IPS-20b (cell line): ENCODE results near the gene SPTB.

Source experiments
- H3K27ac ChIP-seq: one replicate; pipeline ENCODE4 v1.5.1; 2013; ENCODE audit warnings: low read length
- H3K27me3 ChIP-seq: 2 replicates; pipeline ENCODE4 v1.6.1; 2013; ENCODE audit warnings: mild to moderate bottlenecking, low read length, inconsistent platforms; ENCODE audit not compliant: insufficient read depth
- H3K36me3 ChIP-seq: 2 replicates; pipeline ENCODE4 v1.6.1; 2013; ENCODE audit warnings: low read depth, mild to moderate bottlenecking, inconsistent platforms, low read length, moderate library complexity; ENCODE audit not compliant: insufficient read depth
- H3K4me1 ChIP-seq: 2 replicates; pipeline ENCODE4 v1.6.1; 2013; ENCODE audit warnings: mild to moderate bottlenecking, control low read depth, inconsistent platforms, low read length, moderate library complexity; ENCODE audit not compliant: insufficient read depth
- H3K4me3 ChIP-seq: 2 replicates; pipeline ENCODE4 v1.5.1; 2013; ENCODE audit warnings: mild to moderate bottlenecking, low read length, inconsistent platforms
- H3K9ac ChIP-seq: 2 replicates; pipeline ENCODE4 v1.6.1; 2013; ENCODE audit warnings: low read depth, mild to moderate bottlenecking, inconsistent platforms, low read length, moderate library complexity
- H3K9me3 ChIP-seq: 2 replicates; pipeline ENCODE4 v1.6.1; 2013; ENCODE audit warnings: mild to moderate bottlenecking, low read depth, low read length, inconsistent platforms; ENCODE audit not compliant: insufficient read depth

Gene SPTB

DNA sequence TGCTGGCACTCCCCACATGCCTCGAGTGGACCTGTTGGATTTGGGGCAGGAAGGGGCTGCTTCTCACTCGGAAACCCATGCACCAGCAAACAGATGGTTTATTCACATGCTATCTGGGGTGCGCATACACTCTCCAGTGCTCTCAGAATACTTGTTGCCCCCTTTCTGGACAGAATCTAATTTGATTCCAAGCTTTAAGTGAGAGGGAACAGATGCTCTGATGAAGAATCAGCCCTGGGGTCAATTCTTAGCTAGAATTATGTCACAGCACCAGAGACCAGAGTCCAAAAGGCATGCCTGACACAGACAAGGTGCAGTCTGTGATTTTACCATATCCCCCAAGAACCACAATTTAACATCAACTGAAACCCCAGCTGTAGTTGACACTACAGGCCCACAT, 83.8 kb downstream of the SPTB start:
- no peak overlapping the region for H3K4me3 ChIP-seq
- H3K36me3 ChIP-seq = no peaks in the 10 kb centered on the region
- H3K27me3 ChIP-seq = no peaks in the 10 kb centered on the region

DNA sequence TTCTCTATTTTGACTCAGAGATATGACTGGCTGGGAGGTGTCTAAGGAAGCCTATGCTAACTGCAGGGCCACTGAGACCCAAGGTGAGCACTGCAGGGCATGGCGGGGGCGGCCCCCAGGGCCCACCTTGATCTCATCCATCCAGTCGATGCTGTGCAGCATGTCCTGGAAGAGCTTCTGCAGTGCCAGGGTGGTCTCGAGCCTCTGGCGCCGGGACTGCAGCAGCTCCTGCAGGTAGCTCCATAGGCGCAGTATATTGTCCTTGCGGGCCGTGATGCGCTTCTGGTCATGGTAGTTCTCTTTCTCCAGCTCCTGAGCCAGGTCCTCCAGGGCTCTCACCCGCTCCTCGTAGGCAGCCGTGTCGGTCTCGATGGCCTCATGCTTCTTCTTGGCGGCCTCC, 84.5 kb downstream of the SPTB start:
- no peak overlapping the region for H3K27ac ChIP-seq
- H3K27me3 ChIP-seq = no peaks in the 10 kb centered on the region
- H3K9ac ChIP-seq = no peak overlapping the region
- H3K9me3 ChIP-seq = no peaks in the 10 kb centered on the region
- H3K4me3 ChIP-seq = no peak overlapping the region
- H3K4me1 ChIP-seq = peaks cover 8% of the 10 kb centered on the region; the same call in 1 of the 2 replicates
- H3K36me3 ChIP-seq = no peaks in the 10 kb centered on the region

More for the DNA sequence above, 83.8 kb downstream of the SPTB start:
- Histone ChIP-seq H3K9me3 (no peaks in the 10 kb centered on the region), H3K4me1 (peaks cover under 1% of the 10 kb centered on the region; the same call in 1 of the 2 replicates), H3K9ac (no peak overlapping the region), H3K27ac (no peak overlapping the region)

DNA sequence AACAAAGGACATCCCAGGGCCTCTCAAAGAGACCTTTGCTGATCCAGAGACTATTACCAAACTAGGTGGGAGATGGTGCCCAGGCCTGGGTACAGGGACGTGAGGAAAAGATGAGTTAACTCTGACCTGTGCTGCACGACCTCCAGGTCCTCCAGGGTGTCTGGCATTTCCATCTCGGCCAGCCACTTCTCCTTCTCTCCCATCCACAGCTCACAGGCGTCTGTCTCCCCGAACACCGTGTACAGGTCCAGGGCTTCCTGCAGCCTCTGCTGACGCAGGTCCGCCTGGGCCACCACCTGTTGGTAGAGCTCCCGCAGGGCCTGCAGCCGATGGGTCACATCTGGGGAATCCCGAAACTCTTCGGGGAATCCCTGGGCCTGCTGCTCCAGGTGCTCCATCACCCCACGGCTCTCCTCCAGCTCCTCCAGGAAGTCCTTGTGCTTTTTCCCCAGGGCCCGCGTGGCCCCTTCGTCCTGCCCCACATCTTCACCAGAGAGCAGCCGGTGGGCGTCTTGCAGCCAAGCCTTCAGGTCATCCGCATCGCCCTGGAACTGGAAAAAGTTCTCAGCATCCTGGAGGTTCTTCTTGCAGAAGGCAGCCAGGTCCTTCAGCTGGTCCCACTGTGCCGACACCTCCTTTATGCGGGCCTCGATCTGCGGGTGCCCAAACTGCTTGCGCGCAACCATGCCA, 86.7 kb downstream of the SPTB start:
- H3K27ac ChIP-seq = no peak overlapping the region
- peaks cover 13% of the 10 kb centered on the region; the same call in 1 of the 2 replicates for H3K4me1 ChIP-seq
- H3K4me3 ChIP-seq = no peak overlapping the region
- H3K9ac ChIP-seq = no peak overlapping the region
- no peaks in the 10 kb centered on the region for H3K27me3 ChIP-seq
- no peaks in the 10 kb centered on the region for H3K9me3 ChIP-seq
- H3K36me3 ChIP-seq = no peaks in the 10 kb centered on the region

DNA sequence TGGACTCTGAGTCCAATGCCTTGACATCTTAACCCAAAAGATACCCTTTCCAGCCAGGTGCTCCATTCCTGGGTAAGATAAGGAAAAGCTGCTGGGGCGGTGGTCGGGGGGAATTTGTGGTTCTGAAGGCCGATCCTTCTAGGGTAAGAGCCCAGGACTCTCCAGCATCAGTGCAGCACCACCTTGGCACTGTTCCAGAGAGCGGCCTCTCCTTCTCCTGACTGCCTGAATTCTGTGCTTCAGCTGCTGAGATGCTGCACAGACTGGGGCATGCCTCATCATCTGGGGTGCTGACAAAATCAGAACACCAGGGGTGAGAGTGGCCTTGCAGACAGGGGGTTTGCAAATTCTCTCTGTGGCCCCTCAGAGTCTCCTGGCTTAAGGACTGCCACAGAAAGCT, 87.5 kb downstream of the SPTB start:
- no peak overlapping the region for H3K27ac ChIP-seq
- no peaks in the 10 kb centered on the region for H3K27me3 ChIP-seq
- H3K36me3 ChIP-seq = no peaks in the 10 kb centered on the region
- H3K9ac ChIP-seq = no peak overlapping the region
- H3K9me3 ChIP-seq = no peaks in the 10 kb centered on the region
- peaks cover 13% of the 10 kb centered on the region; the same call in 1 of the 2 replicates for H3K4me1 ChIP-seq
- no peak overlapping the region for H3K4me3 ChIP-seq

DNA sequence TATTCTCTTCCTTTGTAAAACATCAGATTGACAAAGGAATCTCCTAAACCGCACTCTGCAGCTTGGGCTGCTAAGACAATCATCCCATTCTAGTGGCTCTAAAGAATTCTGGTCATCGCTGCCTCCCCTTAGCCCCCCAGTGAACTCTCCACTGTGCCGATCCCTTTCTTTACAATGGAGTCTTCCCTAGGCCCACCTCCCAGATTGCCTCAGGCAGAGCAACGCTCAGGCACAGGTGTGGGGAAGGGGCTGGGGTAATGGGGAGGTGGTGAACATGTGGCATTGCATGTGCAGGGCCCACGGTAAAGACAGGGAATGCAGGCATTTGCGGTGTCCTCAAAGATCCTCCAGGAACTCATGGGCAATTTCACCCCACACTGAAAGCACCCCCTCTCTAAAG, 89.2 kb downstream of the SPTB start:
- no peaks in the 10 kb centered on the region for H3K9me3 ChIP-seq
- H3K4me1 ChIP-seq = peaks cover 13% of the 10 kb centered on the region; the same call in 1 of the 2 replicates
- no peak overlapping the region for H3K4me3 ChIP-seq
- no peak overlapping the region for H3K27ac ChIP-seq
- H3K9ac ChIP-seq = 0 out of 2 replicates have a peak overlapping the region, but pooled peaks have one; percentile 6
- H3K27me3 ChIP-seq = no peaks in the 10 kb centered on the region
- H3K36me3 ChIP-seq = no peaks in the 10 kb centered on the region

DNA sequence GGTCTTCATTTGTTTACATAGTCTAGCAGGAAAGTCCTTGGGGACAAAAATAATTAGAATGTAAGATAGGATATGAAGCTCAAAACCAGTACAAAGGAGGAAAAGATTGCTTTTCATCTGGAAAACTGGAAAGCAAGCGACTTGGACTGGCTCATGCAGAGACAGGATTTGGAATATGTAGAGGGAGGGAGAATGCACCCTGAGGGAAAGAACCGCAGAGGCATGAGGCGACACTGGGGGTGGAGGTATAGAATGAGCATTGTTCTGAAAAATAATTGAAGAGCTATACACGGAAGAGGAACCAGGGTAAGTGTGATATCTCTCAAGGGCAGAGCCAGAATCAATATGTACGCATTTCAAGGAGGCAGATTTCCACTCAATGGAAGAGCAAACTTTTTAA, 90.0 kb downstream of the SPTB start:
- Histone ChIP-seq H3K4me1 (peaks cover 13% of the 10 kb centered on the region; the same call in 1 of the 2 replicates), H3K9ac (0 out of 2 replicates have a peak overlapping the region, but pooled peaks have one; percentile 6), H3K9me3 (no peaks in the 10 kb centered on the region), H3K27me3 (no peaks in the 10 kb centered on the region), H3K4me3 (no peak overlapping the region), H3K36me3 (no peaks in the 10 kb centered on the region), H3K27ac (no peak overlapping the region)

DNA sequence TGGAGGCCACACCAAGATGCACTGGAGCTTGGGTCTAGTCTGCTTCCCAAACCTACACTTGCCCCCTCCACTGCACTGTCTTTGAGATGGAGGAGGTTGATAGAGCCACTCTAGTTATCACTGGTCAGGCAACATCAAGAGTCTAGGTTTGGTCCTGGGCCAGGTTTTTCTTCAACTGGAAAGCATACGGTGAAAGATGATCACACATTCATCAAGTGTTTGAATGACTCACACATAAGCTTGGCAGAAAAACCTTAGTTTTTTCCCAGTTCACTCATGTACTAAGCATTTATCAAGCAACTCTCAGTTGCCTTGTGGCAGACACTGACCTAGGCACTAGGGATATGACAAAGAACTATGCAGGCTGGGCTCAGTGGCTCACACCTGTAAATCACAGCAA, 91.0 kb downstream of the SPTB start:
- no peak overlapping the region for H3K4me3 ChIP-seq
- no peaks in the 10 kb centered on the region for H3K9me3 ChIP-seq
- H3K36me3 ChIP-seq = no peaks in the 10 kb centered on the region
- H3K9ac ChIP-seq = no peak overlapping the region
- H3K4me1 ChIP-seq = peaks cover 13% of the 10 kb centered on the region; the same call in 1 of the 2 replicates
- no peak overlapping the region for H3K27ac ChIP-seq
- H3K27me3 ChIP-seq = no peaks in the 10 kb centered on the region

DNA sequence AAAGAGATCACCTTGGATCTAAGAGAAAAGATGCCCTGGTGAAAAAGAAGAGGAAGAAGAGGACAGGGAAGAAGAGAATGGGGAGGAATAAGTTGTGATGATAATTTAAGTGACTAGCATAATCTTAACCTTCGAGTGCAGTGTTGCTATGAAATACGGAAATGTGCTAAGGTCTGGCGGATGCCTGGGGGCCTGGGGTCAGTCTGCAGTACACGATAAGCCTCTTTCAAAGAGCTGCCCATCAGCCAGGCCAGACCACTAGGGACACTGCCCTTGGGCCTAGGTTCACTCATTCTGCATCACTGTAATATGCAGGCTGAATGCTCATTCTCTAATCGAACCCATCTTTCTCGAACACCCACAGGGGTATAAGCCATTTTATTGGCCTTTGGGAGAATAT, 92.1 kb downstream of the SPTB start:
- Histone ChIP-seq H3K27me3 (no peaks in the 10 kb centered on the region), H3K9me3 (no peaks in the 10 kb centered on the region), H3K36me3 (no peaks in the 10 kb centered on the region), H3K4me3 (no peak overlapping the region), H3K9ac (no peak overlapping the region), H3K4me1 (peaks cover 13% of the 10 kb centered on the region; the same call in 1 of the 2 replicates), H3K27ac (no peak overlapping the region)

DNA sequence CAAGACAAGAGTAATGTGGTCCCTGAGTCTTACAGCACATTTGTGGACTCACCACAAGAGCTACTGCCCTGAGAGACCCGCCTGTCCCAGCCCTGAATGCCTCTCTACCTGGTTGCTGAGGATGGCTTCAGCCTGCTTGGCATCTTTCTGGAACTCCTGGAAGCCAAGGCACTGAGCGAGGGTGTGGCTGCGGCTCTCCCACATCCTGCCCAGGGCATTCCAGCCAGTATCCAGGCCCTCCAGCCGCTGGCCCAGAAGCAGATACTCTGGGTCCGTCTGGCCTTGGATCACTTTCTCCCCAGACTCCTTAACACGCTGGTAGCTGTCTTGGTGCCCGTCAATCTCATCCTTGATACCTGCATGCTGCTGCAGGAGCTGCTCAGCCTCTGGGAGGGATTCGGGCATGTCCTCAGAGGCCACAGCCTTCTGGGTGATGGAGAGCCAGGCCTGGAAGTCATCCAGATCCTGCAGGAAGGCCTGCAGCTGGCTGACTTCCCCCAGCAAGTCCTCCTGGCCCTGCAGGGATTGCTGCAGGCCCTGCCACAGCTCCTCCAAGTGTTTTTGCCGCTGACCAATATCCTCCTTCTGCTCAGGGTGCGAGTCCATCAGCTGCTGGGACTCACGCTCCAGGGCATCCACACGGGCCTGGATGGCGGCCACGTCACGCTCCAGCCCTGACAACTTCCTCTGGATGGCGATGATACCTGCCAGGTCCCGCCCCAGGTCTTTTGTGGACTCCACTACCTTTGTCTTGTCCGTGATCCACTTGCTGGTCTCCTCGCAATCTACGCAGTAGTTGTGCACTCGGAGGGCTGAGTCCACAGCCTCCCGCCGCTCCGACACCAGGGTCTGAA, 93.2 kb downstream of the SPTB start:
- no peak overlapping the region for H3K27ac ChIP-seq
- H3K4me3 ChIP-seq = no peak overlapping the region
- H3K36me3 ChIP-seq = no peaks in the 10 kb centered on the region
- no peaks in the 10 kb centered on the region for H3K9me3 ChIP-seq
- H3K4me1 ChIP-seq = peaks cover 13% of the 10 kb centered on the region; the same call in 1 of the 2 replicates
- no peak overlapping the region for H3K9ac ChIP-seq
- H3K27me3 ChIP-seq = no peaks in the 10 kb centered on the region

DNA sequence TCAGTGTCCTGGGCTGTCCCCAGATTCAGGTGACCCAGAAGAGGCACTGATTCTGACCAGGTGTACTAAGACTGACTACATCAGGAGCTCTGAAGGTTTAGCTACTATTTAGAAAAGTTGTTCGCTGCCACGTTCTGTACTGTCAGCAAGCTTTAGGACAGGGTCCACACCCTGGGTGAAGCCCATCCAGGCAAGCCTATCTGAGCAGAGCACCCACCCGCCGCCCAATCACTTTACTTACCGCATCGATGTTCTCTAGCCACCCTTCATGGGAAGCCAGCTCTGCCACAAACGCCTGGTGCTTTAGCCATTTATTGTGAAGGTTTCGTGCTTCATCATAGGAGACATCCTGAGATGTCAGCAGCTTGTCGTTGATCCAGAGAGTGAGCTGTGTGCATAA, 95.7 kb downstream of the SPTB start:
- Histone ChIP-seq H3K9me3 (no peaks in the 10 kb centered on the region), H3K36me3 (no peaks in the 10 kb centered on the region), H3K27me3 (no peaks in the 10 kb centered on the region), H3K27ac (no peak overlapping the region), H3K9ac (no peak overlapping the region), H3K4me3 (no peak overlapping the region), H3K4me1 (no peaks in the 10 kb centered on the region)

DNA sequence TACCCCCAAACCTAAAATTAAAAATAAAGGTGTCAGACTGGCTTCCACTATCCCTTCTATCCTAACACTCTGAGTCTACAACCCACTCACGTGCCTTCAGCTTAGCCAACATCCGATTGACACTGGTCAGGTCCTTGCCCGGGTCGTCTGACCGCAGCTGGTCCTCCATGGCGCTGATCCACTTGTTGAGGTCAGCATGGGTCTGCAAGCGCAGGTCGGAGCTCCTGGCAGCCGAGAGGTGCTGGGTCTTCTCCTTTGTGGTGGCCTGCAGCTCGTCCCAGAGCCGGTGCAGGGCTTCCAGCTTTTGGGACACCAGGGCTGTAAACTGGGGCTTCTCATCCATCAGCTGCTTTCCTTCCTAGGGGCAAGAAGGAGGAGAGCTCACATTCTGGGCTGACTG, 97.5 kb downstream of the SPTB start:
- Histone ChIP-seq H3K9me3 (no peaks in the 10 kb centered on the region), H3K27me3 (no peaks in the 10 kb centered on the region), H3K9ac (no peak overlapping the region), H3K27ac (no peak overlapping the region), H3K4me3 (no peak overlapping the region), H3K36me3 (no peaks in the 10 kb centered on the region), H3K4me1 (no peaks in the 10 kb centered on the region)

DNA sequence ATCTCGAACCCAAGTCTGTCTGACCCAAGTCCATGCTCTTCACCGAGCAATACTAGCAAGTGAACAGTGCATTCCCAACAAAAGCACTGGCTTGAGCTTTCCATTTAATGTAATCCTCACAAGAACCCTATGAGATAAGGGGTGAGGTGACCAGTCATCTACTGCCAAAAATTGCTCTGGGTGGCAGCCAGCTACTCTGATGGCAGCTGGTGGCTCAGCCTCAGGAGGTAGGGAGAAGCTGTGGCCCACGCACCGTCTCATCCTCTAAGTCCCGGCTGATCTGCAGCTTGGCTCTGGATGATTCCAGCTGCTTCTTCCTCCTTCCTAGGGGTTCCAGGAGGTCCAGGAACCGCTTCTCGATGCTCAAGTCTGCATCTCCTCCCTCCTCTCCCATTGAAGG, 100.2 kb downstream of the SPTB start:
- Histone ChIP-seq H3K36me3 (no peaks in the 10 kb centered on the region), H3K27ac (no peak overlapping the region), H3K27me3 (no peaks in the 10 kb centered on the region), H3K4me3 (no peak overlapping the region), H3K9me3 (no peaks in the 10 kb centered on the region), H3K4me1 (no peaks in the 10 kb centered on the region), H3K9ac (no peak overlapping the region)
